HepG2 (cell line): ENCODE measurements around the gene POLN. TPM values are rescaled to one million over a fixed set of nuclear protein-coding genes. Genes with fewer than 3 reads are reported as not detected.

Source experiments
- ATAC-seq: fragments of 200-7000 bp; cut with Tn5 transposase; 3 replicates; pipeline ENCODE4 v1.9.1; 2020; ENCODE audit warnings: mild to moderate bottlenecking, moderate library complexity
- BruUV-seq: library from RNA; stranded (reverse); fragments of 400-500 nt; replicated peaks from 2 replicates; lab custom pipeline; 2021; lab: Mats Ljungman, UMichigan
- CTCF ChIA-PET: fragments of 300-600 bp; formaldehyde crosslinking; extraction: SDS; loops from one replicate; lab custom pipeline; 2021; ENCODE audit warnings: low total read pairs, inconsistent platforms, low intra/inter-chr PET ratio; lab: Yijun Ruan, JAX
- POLR2A ChIA-PET: fragments of 350-600 bp; sonication (Branson Sonifier 250); formaldehyde crosslinking; loops from one replicate; lab custom pipeline; 2020; ENCODE audit warnings: antibody characterized with exemption, inconsistent platforms; lab: Yijun Ruan, JAX
- DNase-seq: peaks from one replicate; pipeline ENCODE4 v3.0.0-alpha.2; 2015; ENCODE audit warnings: low spot score
- FAIRE-seq: peaks from 3 replicates; lab custom pipeline; 2011; peaks lifted over from hg19 to GRCh38; lab: Jason Lieb, UNC
- H2AFZ ChIP-seq: one replicate; pipeline ENCODE4 v1.6.1; 2011; ENCODE audit warnings: low read length, inconsistent platforms
- H3K27ac ChIP-seq: fragments of 300-600 bp; 3 replicates; pipeline ENCODE4 v1.8.0; 2011; ENCODE audit warnings: mixed run types, mild to moderate bottlenecking, mixed read lengths, low read length, inconsistent platforms; ENCODE audit not compliant: insufficient read depth; ENCODE audit errors: extremely low read length
- H3K27me3 ChIP-seq, 2 experiments: fragments of 200-600 bp in 1 of 2; 2 replicates in 1 of 2; 3 replicates in 1 of 2; pipeline versions ENCODE4 v1.6.0 to v1.8.0; 2011; ENCODE audit warnings: low read length in 2 of 2, mild to moderate bottlenecking in 2 of 2, moderate library complexity in 2 of 2, inconsistent platforms in 1 of 2; ENCODE audit not compliant: insufficient read depth in 2 of 2, control insufficient read depth in 1 of 2
- H3K36me3 ChIP-seq, 2 experiments: fragments of 200-600 bp in 1 of 2; replicated peaks in 1 of 2; 2 replicates in 1 of 2; 3 replicates in 1 of 2; pipeline versions ENCODE4 v1.5.1 to v1.8.0; 2011; ENCODE audit warnings: low read length in 2 of 2, inconsistent platforms in 1 of 2; ENCODE audit not compliant: insufficient read depth in 2 of 2, control insufficient read depth in 1 of 2
- H3K4me1 ChIP-seq: 2 replicates; pipeline ENCODE4 v1.5.1; 2012; ENCODE audit warnings: low read length, inconsistent platforms; ENCODE audit not compliant: insufficient read depth
- H3K4me2 ChIP-seq: 2 replicates; pipeline ENCODE4 v1.6.0; 2011; ENCODE audit warnings: low read depth, low read length, inconsistent platforms
- H3K4me3 ChIP-seq, 3 experiments: fragments of 200-600 bp in 1 of 3; sonication (generic), shearing (Covaris generic) in 1 of 3; replicated peaks in 1 of 3; 2 replicates each; pipeline ENCODE4 v1.5.1; 2011 to 2016; ENCODE audit warnings: low read length in 3 of 3, inconsistent platforms in 2 of 3, low read depth in 2 of 3, mild to moderate bottlenecking in 2 of 3, control low read depth in 1 of 3, mixed read lengths in 1 of 3; ENCODE audit not compliant: insufficient read depth in 1 of 3
- H3K79me2 ChIP-seq: one replicate; pipeline ENCODE4 v1.6.1; 2011; ENCODE audit warnings: low read length, inconsistent platforms; ENCODE audit not compliant: insufficient read depth
- H3K9ac ChIP-seq: 2 replicates; pipeline ENCODE4 v1.6.0; 2011; ENCODE audit warnings: mild to moderate bottlenecking, low read depth, low read length, inconsistent platforms; ENCODE audit not compliant: insufficient read depth
- H3K9me3 ChIP-seq: 2 replicates; pipeline ENCODE4 v1.5.1; 2012; ENCODE audit warnings: mild to moderate bottlenecking, low read length
- H4K20me1 ChIP-seq: 2 replicates; pipeline ENCODE4 v1.6.0; 2011; ENCODE audit warnings: inconsistent platforms, mild to moderate bottlenecking, low read length, moderate library complexity; ENCODE audit not compliant: insufficient read depth
- MNT ChIP-seq: fragments of 450-650 bp; IDR thresholded peaks from 2 replicates; pipeline ENCODE4 v1.6.1; 2016
- MTF1 ChIP-seq: sonication (generic); formaldehyde crosslinking; IDR thresholded peaks from 2 replicates; pipeline ENCODE4 v1.5.0; 2020; ENCODE audit warnings: missing genetic modification reagents
- RAD51 ChIP-seq: fragments of 450-650 bp; IDR thresholded peaks from 2 replicates; pipeline ENCODE4 v1.6.1; 2016; ENCODE audit warnings: borderline replicate concordance
- SCMH1 ChIP-seq: sonication (generic); formaldehyde crosslinking; IDR thresholded peaks from 2 replicates; pipeline ENCODE4 v1.9.0; 2021; ENCODE audit warnings: missing genetic modification reagents, mild to moderate bottlenecking, borderline replicate concordance
- ZNF720 ChIP-seq: sonication (generic); formaldehyde crosslinking; IDR thresholded peaks from 2 replicates; pipeline ENCODE4 v1.4.0; 2020; ENCODE audit warnings: missing genetic modification reagents
- ZNF781 ChIP-seq: sonication (generic); formaldehyde crosslinking; IDR thresholded peaks from 2 replicates; pipeline ENCODE4 v1.5.1; 2020; ENCODE audit warnings: borderline replicate concordance, mild to moderate bottlenecking, missing genetic modification reagents; ENCODE audit errors: not compliant biosample characterization
- WGBS: methylation state at CpG from one replicate; pipeline ENCODE4 v1.1.6; 2017; ENCODE audit warnings: low lambda C conversion rate; 5-methylcytosine and 5-hydroxymethylcytosine counted together
- in situ Hi-C: cut with HindIII; loops from 2 replicates; pipeline ENCODE4 v1.10.0; 2017; ENCODE audit warnings: low pct_unique_long_range_greater_than_20kb; ENCODE audit not compliant: extremely low pct_ligation_motif_present
- intact Hi-C: fragments of 100-400 bp; cut with micrococcal nuclease; formaldehyde crosslinking; loops from one replicate; pipeline ENCODE4 v1.10.0; 2022; ENCODE audit not compliant: unreplicated experiment
- polyA plus RNA-seq, 8 experiments: library from polyadenylated mRNA; depleted of rRNA in 3 of 8; stranded (reverse) in 7 of 8; unstranded in 1 of 8; fragments of >200 nt; fragmentation: Illumina TruSeq in 4 of 8; extraction: Trizol in 4 of 8; gene quantifications; 2 replicates each; pipeline versions ENCODE4 v1.2.1 to v1.2.3, GENCODE V29; 2011 to 2016; ENCODE audit warnings: low read depth in 4 of 8, missing spikeins in 1 of 8, mixed read lengths in 1 of 8; ENCODE audit not compliant: insufficient read depth in 1 of 8
- total RNA-seq, 5 experiments: library from RNA; depleted of rRNA; stranded (reverse); fragments of >200 nt; fragmentation: Illumina TruSeq; extraction: Trizol; gene quantifications; 2 replicates each; pipeline ENCODE4 v1.2.3, GENCODE V29; 2016; ENCODE audit warnings: low read depth in 1 of 5

Gene POLN
- total and polyA plus RNA-seq, 2 of the 13 experiments (the other 11 are each of a cell fraction or from before 2014, with no cell fraction given) = 0.93 to 1.5 TPM

- no TSS peak for BruUV-seq
- Histone ChIP-seq H3K9me3 (no peaks in the 10 kb centered on the region), H3K27me3 (no peaks in the 10 kb centered on the region), H3K4me2 (no peak overlapping the region), H3K36me3 (peaks cover 5 to 8% of the 10 kb centered on the region in 2 experiments; a peak in 4 of 5 replicates), H3K27ac (no peak overlapping the region), H3K79me2 (no peaks in the 10 kb centered on the region), H3K4me3 (no peak overlapping the region), H2AFZ (no peak overlapping the region), H3K9ac (no peak overlapping the region), H3K4me1 (peaks cover 15% of the 10 kb centered on the region), H4K20me1 (no peaks in the 10 kb centered on the region)
- ATAC-seq (no peak), DNase-seq (no peak), FAIRE-seq (no peak)
- TF ChIP-seq ZNF781 (CRISPR knock-in tag) (no peak), SCMH1 (CRISPR knock-in tag) (no peak), MNT (peak; percentile 43; the same call in 1 of the 2 replicates), RAD51 (no peak), MTF1 (CRISPR knock-in tag) (no peak), ZNF720 (CRISPR knock-in tag) (no peak)
- ChIA-PET POLR2A (no interaction called here), CTCF (no interaction called here)
- intact Hi-C loops (loop anchor here (10.0 kb wide), 1 partner anchor 215 kb away; the partner anchor contains the start of gene RNF4), in situ Hi-C loops (no loop called here)
- 96% methylated on average over 14 of the region's 26 CpGs for WGBS
These were observed 7.8 kb upstream of the POLN start for GRCh38 chr4:2249526-2250356.
